ENCODE measurements around the gene ASB15.

DNA sequence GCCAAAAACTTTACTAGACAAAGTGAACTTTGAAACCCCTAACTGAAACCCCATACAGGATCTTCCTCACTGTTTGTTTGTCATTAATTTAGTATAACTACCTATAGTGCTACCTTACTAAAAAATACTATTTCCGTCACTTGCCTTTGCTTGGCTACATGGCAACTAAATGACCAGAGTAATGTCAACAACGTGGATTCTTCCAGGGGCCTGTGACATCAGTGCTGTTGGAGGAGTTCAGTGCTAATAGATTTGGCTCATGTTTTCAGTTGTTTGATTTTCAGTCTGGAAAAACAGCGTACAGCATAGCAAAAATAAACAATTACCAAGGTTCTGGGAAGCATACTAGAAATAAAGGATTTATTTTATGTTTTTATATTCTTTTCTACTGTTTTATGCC, 3.0 kb upstream of the ASB15 start:
- TF ChIP-seq FOXM1 (IDR thresholded peaks at IDR 0.05; ENCODE audit: borderline replicate concordance) (no peak), FOXK2 (IDR thresholded peaks at IDR 0.05) (no peak), SP1 (IDR thresholded peaks at IDR 0.05) (no peak), ELF4 (IDR thresholded peaks at IDR 0.05) (no peak), NFRKB (IDR thresholded peaks at IDR 0.05) (no peak), ARNT (IDR thresholded peaks at IDR 0.05) (no peak), BHLHE40 (IDR thresholded peaks at IDR 0.05; ENCODE audit: borderline replicate concordance) (no peak), HDGF (IDR thresholded peaks at IDR 0.05; ENCODE audit: borderline replicate concordance) (no peak), CTBP1 (IDR thresholded peaks at IDR 0.05; ENCODE audit: borderline replicate concordance) (no peak), ZNF384 (IDR thresholded peaks at IDR 0.05) (no peak), SUZ12 (IDR thresholded peaks at IDR 0.05) (no peak)

All from HEK293T (cell line).